Upper lobe of left lung (tissue), 4 donors: ENCODE data around the gene CCDC142.

Experiments used
- CTCF ChIP-seq, 6 experiments: fragments of 450-650 bp in 4 of 6; fragments of 200-600 bp in 2 of 6; sonication (generic) in 2 of 6; IDR thresholded peaks; one replicate each; pipeline ENCODE4 v1.5.1; 2016 to 2019; ENCODE audit warnings: antibody characterized with exemption in 6 of 6
- POLR2A ChIP-seq, 4 donors: fragments of 450-650 bp; IDR thresholded peaks; one replicate each; pipeline ENCODE4 v1.5.1; 2016 to 2017; ENCODE audit warnings: antibody characterized with exemption in 4 of 4, mild to moderate bottlenecking in 2 of 4

DNA sequence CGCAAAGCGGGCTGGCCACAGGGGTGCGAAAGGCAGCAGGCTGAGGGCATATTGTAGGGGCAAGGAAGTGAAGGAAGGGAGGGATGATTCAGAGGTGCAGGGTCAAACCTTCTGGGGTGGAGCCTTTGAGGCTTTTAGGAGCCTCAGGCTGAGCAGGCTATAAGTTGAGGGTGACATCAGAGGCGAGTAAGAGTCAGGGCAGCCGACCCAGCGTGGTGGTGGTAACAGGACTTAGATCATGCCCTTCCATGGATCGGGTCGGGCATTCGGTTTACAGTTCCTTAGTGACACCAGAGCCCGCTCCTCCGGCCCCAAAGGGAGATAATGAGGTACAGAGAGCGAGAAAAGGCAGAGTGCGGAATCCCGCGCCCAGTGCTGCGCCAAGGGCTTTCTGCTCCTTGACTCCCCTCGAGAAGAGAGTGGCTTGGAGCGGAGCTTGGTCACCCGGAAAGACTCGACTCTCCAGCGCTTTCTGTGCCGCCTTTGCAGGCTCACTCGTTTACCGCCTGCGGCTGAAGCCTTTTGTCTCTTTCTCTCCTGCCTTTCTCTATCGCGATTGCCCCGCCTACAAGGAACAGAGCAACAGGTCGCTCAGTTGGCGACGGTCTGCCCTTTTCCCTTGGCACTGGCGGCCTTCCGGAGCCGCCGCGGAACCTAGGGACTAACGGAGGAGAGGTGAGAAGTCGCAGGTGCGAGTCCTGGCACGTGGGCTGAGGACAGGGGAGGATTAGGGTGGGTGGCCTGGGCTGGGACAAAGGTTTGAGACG is 15.9 kb upstream of the CCDC142 start:
- no peak for TF ChIP-seq POLR2A (IDR thresholded peaks at IDR 0.05)
- TF ChIP-seq CTCF (IDR thresholded peaks at IDR 0.05): no peak
